Measurements from ENCODE around the gene ABI3BP.

Gene ABI3BP

GRCh38 chr3:100932491-100932890 lies 60.7 kb downstream of the ABI3BP start:
- no peak for DNase-seq

GRCh38 chr3:100928638-100929428 lies 64.4 kb downstream of the ABI3BP start:
- no peak for DNase-seq

- DNase-seq: no peak
Observed at GRCh38 chr3:100927775-100928174, 65.4 kb downstream of the ABI3BP start.

GRCh38 chr3:100915706-100916495 lies 77.3 kb downstream of the ABI3BP start:
- DNase-seq: no peak

DNA sequence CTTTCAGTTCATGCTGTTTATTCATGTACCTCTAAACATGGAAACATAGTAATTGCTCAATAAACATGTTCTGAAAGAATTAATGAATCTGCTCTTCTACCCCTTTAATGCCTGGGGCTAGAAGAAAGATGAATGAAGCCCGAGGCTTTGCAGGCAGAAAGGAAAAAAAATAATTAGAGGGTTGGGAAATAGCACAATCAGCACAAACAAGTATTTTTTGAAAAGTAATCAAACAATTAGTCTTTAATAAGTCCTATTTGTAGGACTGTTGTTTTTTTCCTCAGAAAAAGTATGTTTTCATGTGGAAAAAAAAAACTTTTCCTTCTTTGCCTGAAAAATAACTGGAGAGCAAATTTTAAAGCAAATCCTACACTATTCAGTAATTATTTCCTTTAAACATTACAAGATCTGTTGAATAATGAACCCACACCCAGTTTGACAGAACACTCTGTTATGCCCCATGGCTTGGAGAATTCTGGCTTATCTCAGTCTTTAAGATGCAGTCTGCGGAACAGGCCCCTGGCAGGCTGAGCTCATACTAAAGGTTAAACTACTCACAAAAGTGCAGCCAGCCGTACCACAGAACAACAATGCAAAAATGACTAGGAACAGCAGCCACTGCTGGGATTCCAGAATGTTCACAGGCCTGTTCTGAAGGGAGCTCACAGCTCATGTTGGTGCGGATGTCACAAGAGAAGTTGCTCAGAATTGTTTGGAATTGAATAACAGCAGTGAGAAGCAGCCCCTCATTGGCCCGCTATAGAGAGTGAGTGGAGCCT lies 79.2 kb downstream of the ABI3BP start:
- no peak for DNase-seq

GRCh38 chr3:100912976-100913545 lies 80.2 kb downstream of the ABI3BP start:
- no peak for DNase-seq

DNA sequence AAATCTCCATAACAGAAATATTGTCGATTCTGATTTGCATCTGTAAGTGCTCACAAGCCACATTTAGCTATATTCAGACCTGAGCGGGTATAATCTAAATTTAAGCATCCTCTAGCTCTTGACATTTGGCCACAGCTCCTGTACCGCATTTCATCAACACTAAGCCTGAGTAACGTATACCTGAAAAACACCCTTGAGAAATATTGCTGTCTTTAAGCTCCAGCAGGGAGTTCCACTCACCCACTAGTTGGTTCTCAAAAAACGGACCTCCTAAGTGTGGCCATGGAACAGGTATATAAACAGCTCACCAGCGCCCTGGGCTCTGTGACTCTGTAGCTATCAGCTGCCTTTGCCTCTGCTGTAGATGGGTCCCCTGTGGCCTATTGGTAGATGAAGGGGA lies 80.7 kb downstream of the ABI3BP start:
- DNase-seq: no peak

- no peak for DNase-seq
Observed at GRCh38 chr3:100911956-100912355, 81.3 kb downstream of the ABI3BP start.

DNA sequence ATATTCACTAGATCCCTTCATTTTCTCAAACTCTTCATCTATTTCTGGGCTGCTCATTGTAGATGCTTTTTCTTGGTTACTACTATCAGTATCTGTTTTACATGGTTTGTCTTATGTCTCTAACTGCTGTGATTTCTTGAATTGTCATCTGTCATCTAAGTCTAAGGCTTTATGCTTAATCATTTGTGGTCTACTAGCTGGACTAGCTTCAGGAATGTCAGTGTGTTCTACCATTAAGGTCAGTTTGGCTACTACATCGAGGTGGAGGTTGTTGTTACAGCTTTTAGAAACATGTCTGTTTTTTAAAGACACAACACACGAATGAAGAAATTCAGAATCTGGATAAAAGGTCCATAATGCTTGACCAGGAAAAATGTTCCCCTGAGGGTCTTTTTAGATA lies 82.2 kb downstream of the ABI3BP start:
- no peak for DNase-seq

- DNase-seq: no peak
Observed at GRCh38 chr3:100902572-100902971, 90.6 kb downstream of the ABI3BP start.

DNA sequence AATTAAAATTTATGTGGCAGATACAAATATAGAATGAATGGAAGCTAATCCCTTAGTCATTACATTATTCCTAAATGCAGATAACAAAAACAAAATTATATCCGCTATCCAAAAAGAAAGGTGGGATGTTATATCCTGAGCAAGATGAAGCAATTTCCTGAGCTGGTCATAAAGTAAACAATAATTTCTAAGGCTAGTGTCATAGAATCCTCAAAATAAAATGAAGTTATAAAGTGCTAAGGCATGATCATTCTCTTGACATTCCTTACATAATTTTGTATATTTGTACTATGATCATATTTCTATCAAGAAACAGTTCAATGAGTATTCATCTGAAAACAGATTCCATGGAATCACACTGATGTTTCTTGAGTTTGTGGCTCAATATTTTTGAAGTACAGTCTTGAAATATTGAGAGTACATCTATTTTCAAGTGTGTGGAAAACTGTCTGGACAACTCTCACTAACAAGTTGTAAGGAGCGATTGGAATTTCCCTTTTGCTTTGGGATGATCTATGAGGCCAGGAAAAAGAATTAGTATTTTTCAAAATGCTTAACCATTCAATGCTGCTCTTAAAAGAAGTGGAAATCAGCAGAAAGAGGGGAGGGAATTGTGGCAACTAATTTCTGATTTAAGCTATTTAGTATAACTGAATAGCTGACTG lies 92.4 kb downstream of the ABI3BP start:
- DNase-seq: no peak

DNA sequence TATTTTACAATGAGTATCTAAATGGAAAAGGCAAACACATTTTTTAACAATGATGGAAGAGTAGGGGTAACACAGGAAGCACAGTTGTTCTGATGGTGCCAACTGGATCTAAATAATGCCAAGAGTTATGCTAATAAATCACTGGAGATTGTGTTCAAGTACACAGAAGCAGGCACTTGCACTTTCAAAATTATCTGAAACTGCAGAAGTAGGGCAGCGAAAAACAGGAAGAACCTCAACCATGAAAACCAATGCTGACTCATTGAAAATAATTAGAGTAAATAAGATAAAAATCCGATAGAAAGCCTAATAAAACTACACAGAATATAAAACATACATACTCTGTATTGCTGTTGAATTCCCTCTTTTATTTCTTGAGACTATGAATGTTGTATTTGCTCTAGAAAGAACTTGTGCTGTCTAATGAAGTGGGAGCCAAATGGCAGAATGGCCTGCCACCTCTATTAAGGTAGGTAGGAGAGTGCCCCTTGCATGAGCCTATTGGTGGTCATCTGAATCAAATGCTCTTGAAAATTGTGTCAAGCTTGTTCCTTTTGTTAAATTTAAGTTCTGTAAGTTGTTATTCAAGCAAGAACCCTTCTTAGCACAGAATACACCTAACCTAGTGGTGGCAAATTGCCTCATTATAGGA lies 93.7 kb downstream of the ABI3BP start:
- no peak for DNase-seq

GRCh38 chr3:100898681-100899080 lies 94.5 kb downstream of the ABI3BP start:
- no peak for DNase-seq

DNA sequence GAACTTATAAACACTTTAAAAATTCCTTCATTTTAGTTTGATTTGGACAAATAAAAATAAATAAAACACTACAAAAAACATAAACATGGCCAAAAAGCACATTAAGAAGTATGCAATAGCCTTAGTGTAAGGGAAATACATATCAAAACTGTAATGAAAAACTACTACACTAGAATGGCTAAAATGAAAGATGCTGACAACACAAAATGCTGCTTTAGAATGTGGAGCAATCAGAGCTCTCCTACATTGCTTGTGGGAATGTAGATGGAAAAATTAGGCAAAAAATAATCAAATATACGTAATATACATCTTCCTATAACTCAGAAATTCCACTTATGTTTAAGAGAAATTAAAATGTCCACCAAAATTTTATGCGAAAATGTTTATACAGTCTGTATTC lies 96.2 kb downstream of the ABI3BP start:
- no peak for DNase-seq

- DNase-seq: no peak
Observed at GRCh38 chr3:100893590-100893989, 99.6 kb downstream of the ABI3BP start.

GRCh38 chr3:100893108-100893507 lies 100.1 kb downstream of the ABI3BP start:
- DNase-seq: no peak

- DNase-seq: no peak
Observed at GRCh38 chr3:100891827-100892226, 101.4 kb downstream of the ABI3BP start.

GRCh38 chr3:100891033-100891432 lies 102.2 kb downstream of the ABI3BP start:
- DNase-seq: no peak

DNA sequence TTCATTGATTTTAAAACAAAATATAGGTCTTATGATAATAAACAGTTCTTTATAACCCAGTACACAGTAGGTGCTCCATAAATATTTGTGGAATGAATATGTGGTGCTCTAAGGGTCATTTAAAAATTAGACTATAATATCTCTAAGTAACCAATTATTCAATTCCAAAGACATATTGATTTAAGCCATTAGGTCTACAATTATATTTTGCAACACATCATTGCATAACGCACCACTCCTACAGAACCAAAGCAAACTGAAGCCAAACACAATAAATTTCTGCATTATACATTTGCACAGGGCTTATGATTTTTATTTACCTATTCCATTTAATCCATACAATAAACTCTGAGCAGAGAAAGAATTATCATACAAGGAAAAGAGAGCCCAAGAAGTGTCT lies 104.3 kb downstream of the ABI3BP start:
- no peak for DNase-seq

GRCh38 chr3:100882571-100882984 lies 110.6 kb downstream of the ABI3BP start:
- no peak for DNase-seq

DNA sequence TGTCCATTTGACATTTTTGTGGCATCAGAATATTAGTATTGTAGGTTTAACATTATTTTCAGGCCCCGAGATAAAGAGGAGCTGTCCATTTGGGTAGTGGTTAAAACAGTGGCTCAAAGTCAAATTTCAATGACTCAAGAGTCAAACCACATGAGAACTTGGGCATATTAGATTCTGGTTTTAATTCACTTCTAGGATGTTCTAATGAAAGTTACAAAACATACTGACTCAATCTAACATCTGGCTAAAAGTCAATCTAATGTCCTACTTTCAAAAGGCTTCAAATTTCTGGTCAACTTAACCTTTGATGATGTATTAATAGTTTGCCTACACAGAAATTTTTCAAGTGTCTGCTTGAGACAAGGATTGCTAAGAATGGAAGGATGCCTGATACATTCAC lies 112.4 kb downstream of the ABI3BP start:
- no peak for DNase-seq

GRCh38 chr3:100880072-100880471 lies 113.1 kb downstream of the ABI3BP start:
- DNase-seq: no peak
